ENCODE measurements around the gene SSX2IP. TPM values are rescaled to one million over a fixed set of nuclear protein-coding genes. Genes with fewer than 3 reads are reported as not detected.
"Not testable (repeated sequence)": the region's sequence is repeated elsewhere in the genome, so short reads cannot be mapped to it uniquely, and the experiment has no call there.

SSX2IP gene
- total RNA-seq, result 10 to 100 TPM in 1 of 2 experiments, 1 to 10 TPM in 1; 9.4 to 12.3 TPM

- ChIA-PET CTCF (no interaction called here), POLR2A (no interaction called here)
These were observed at the start of gene SSX2IP for GRCh38 chr1:84690397-84691121. Gene SSX2IP, minus strand, starts transcription at chr1:84690461. Its CDS starts 19,242 bp downstream, at chr1:84671219.

DNA sequence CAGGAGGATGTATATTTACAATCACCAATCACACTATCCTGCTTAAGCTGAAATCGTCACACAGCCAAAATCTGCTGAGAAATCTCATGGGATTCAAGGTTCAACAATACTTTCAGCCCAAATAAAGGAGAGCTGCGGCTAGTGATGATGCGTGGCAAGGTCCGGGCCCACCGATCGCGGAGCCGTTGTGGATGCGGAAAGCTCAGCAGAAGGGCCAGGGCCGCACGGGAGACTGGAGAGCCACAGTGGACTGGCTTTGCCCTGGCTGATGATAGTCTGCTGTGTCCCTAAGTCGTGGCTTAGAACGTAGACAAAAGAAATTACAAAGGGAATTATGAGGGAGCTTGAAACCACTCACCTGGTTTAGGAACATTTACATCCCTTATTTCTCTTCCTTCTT is 48.0 kb upstream of the SSX2IP start:
- POLR2A ChIA-PET, result no interaction called here
- CTCF ChIA-PET, result interaction anchor here (1.8 kb wide), 1 partner anchor 13 kb away, joined by 5 read pairs; no protein-coding TSS in a partner anchor

DNA sequence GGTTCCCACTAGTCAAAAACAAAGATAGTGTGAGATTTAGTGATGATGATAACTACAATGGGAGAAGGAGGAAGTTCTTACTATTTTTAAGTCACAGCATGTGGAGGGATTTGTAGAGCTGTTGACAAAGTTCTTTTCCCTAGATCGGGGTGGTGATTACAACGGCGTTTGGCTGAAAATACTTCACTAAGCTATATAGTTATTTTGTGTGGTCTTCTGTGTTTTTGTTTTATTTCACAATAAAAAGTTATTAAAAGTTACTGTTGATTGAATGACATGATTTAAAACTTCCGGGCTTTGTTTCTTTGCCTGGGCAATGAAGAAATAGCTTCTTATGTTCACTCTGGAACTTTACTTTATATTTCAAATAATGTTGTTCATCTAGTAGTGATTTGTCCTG is 47.3 kb upstream of the SSX2IP start:
- POLR2A ChIA-PET, result no interaction called here
- CTCF ChIA-PET, result interaction anchor here (1.8 kb wide), 1 partner anchor 12 kb away, joined by 5 read pairs; no protein-coding TSS in a partner anchor

DNA sequence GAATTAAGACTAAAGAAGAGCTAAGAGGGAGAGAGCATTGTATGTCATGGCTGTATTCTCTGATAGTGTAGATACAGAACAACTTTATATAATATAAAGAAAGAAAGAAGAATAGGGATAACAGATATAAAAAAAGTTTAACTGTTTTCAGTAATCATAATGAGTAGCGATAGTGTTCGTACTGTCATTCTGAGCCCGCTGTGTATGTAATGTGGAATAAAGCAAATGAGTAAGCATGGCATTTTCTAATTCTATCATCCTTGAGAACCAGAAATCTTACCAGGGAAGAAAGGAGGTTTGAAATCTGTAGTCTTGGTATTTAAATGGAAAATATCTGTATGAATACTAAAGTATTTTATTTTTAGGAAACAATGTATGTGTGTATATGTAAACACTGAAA is 46.7 kb upstream of the SSX2IP start:
- ChIA-PET POLR2A (no interaction called here), CTCF (interaction anchor here (1.8 kb wide), 1 partner anchor 12 kb away, joined by 5 read pairs; no protein-coding TSS in a partner anchor)

GRCh38 chr1:84736445-84736844 is 46.2 kb upstream of the SSX2IP start:
- POLR2A ChIA-PET, result no interaction called here

GRCh38 chr1:84735483-84735882 is 45.2 kb upstream of the SSX2IP start:
- ChIA-PET POLR2A (interaction anchor here (0.6 kb wide), 1 partner anchor 150 kb away, joined by 4 read pairs; no protein-coding TSS in a partner anchor), CTCF (interaction anchor here (1.1 kb wide), 1 partner anchor 18 kb away, joined by 4 read pairs; no protein-coding TSS in a partner anchor)

More at GRCh38 chr1:84736445-84736844, 46.2 kb upstream of the SSX2IP start:
- CTCF ChIA-PET, result no interaction called here

DNA sequence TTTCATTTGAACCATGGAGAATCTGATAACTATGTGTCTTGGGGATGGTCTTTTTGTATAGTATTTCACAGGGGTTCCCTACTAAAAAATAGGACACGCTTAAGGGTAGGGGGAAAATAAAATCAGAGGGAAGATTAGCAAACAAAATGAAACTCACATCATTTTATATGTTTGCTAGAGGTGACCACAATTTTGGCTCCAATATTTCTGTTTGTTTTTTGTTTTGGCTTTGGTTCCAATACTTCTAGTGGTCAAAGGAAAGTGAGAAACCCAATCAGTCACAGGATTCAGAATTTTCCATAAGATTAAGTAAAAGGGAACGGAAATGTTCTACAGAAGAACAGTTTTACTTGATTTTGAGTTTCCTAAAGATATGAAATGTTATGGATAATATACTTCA is 42.3 kb upstream of the SSX2IP start:
- CTCF ChIA-PET, result no interaction called here

DNA sequence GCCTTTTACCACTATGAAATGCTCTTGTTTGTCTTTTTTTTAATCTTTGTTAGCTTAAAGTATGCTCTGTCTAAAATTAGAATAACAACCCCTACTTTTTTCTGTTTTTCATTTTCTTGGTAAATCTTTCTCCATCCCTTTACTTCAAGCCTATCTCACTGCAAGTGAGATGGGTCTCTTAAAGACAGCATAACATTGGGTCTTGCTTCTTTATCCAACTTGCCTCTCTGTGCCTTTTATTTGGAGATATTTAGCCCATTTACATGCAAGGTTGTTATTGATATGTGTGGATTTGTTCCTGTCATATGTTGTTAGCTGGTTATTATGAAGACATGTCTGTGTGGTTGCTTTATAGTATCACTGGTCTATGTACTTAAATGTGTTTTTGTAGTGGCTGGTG is 41.3 kb upstream of the SSX2IP start:
- ChIA-PET POLR2A (no interaction called here), CTCF (no interaction called here)

More for the DNA sequence above, 42.3 kb upstream of the SSX2IP start:
- POLR2A ChIA-PET, result no interaction called here

GRCh38 chr1:84727711-84728110 is 37.5 kb upstream of the SSX2IP start:
- POLR2A ChIA-PET, CTCF ChIA-PET: not testable (repeated sequence)

GRCh38 chr1:84726593-84727499 is 36.6 kb upstream of the SSX2IP start:
- POLR2A ChIA-PET, result no interaction called here
- CTCF ChIA-PET, result no interaction called here

DNA sequence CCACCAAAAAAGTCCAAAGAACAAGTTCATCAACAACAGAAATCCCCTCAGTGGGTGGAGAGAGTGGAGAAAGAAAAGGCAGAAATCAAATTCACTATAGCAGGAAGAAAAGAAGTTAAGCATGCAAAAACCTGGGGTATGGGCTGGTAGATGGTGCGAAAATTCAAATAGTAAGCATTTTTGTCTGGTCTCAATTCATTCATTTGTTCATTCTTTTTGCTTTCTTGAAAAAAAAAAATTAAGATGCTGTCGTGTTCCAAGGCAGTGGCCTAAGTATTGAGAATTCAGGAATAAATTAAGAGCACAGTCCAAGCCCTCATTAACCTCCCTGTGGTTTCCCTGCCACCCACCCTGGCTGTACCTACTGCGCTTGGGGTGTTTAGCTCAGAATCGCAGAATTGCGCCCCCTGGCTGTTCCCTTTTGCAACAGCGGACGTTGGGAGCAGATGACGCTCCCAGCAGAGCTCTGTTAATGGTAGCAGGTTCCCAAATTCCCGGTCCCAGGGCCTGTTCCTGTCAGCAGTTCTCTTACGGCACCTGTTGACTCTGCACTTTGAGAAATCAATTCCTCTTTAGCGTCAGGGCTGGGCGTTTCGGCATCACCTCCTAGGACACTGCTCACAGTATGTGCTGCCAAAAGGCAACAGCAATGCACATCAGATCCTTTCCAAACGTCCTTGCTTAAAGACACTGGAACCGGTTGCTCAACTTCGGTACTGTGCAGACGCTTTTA is 34.0 kb upstream of the SSX2IP start:
- POLR2A ChIA-PET, result interaction anchor here (0.7 kb wide), 1 partner anchor 272 kb away, joined by 8 read pairs; no protein-coding TSS in a partner anchor
- CTCF ChIA-PET, result interaction anchor here (1.0 to 1.7 kb wide), 8 partner anchors 10 to 151 kb away, joined by 3 to 5 read pairs (median 4); no protein-coding TSS in a partner anchor

DNA sequence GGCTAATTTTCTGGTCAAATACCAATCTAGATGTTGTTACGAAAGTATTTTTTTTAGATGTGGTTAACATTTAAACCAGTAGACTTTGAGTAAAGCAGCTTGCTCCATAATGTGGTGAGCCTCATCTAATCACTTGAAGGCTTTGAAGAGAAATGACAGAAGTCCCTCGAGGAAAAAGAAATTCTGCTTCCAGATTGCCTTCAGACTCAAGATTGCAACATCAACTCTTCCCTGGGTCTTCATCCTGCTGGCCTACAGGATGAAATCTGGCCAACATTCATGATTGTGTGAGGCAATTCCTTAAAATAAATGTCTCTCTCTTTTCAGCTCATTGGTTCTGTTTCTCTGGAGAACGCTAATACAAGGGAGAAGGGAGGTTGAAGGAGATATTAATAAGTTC is 32.5 kb upstream of the SSX2IP start:
- ChIA-PET POLR2A (no interaction called here), CTCF (no interaction called here)

DNA sequence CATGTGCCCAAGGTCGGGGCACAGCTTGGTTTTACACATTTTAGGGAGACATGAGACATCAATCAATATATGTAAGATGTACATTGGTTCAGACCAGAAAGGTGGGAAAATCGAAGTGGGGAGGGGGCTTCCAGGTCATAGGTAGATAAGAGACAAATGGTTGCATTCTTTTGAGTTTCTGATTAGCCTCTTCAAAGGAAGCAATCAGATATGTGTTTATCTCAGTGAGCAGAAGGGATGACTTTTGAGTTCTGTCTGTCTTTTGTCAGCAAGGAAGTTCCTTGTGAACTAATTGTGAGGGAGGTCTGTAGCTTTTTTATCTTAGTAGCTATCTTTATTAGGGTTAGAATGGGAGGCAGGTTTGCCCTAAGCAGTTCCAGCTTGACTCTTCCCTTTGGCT is 31.6 kb upstream of the SSX2IP start:
- CTCF ChIA-PET, result not testable (repeated sequence)
- POLR2A ChIA-PET, result interaction anchor here (0.6 kb wide), 1 partner anchor 61 kb away, joined by 3 read pairs; no protein-coding TSS in a partner anchor

- POLR2A ChIA-PET, result no interaction called here
- CTCF ChIA-PET, result no interaction called here
These were observed 30.9 kb upstream of the SSX2IP start for GRCh38 chr1:84721152-84721551.

- CTCF ChIA-PET, result interaction anchor here (0.9 kb wide), 1 partner anchor 100 kb away, joined by 4 read pairs; no protein-coding TSS in a partner anchor
- POLR2A ChIA-PET, result no interaction called here
These were observed 30.0 kb upstream of the SSX2IP start for GRCh38 chr1:84720221-84720780.

GRCh38 chr1:84719543-84720217 is 29.4 kb upstream of the SSX2IP start:
- POLR2A ChIA-PET, result no interaction called here
- CTCF ChIA-PET, result interaction anchor here (0.9 kb wide), 1 partner anchor 99 kb away, joined by 4 read pairs; no protein-coding TSS in a partner anchor

GRCh38 chr1:84715342-84716019 is 25.2 kb upstream of the SSX2IP start:
- POLR2A ChIA-PET, result no interaction called here
- CTCF ChIA-PET, result interaction anchor here (1.2 kb wide), 1 partner anchor 91 kb away, joined by 3 read pairs; no protein-coding TSS in a partner anchor

GRCh38 chr1:84712276-84712874 is 22.1 kb upstream of the SSX2IP start:
- CTCF ChIA-PET, result interaction anchor here (1.1 to 1.3 kb wide), 2 partner anchors 23 to 270 kb away, joined by 3 to 4 read pairs; no protein-coding TSS in a partner anchor
- POLR2A ChIA-PET, result no interaction called here

Measured in activated CD8-positive, alpha-beta memory T cell treated with anti-CD3 and anti-CD28 coated beads for 36 hours (primary cell).